Measurements from ENCODE around the gene MYH6. TPM values are rescaled to one million over a fixed set of nuclear protein-coding genes. Genes with fewer than 3 reads are reported as not detected.
A peak's percentile ranks its signal among the peaks of the same experiment; 100 is the strongest.

MYH6 gene
- total RNA-seq, 2 experiments from 2014 or later = 0.07 to 0.08 TPM

DNA sequence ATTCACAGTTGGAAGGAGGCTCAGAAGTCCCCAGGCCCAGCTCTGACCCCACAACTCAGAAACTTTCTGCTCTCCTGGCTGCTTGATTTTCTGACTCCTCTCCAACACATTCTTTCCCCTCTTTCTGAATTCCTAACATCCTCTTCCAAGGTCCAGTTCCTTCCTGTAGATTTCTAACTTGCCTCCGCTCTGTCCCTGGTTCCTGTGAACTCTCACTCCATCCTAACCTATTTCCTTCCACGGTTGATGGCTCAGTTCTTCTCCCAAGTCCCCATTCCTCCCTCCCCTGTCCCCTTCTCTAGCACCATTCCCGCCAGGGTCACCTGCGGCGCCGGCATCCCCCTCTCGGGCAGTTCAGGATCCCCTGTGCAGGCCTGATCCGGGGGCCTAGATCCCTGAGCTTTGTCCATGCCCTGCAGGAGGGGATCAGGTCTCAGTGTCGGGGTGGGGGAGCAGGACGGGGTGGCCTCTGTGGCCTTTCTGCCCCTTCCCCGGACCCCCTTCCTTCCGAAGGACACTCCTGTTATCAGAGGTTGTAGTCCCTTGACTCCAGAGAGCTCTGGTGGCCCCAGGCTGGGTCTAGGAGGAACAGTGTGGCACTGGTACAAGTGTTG, 49.4 kb downstream of the MYH6 start:
- no peak overlapping the region for H3K27ac Mint-ChIP-seq
- H3K36me3 Mint-ChIP-seq (ENCODE audit: low read depth) = no peaks in the 10 kb centered on the region
- CTCF ChIA-PET = interaction anchor here (1.4 kb wide), 1 partner anchor 44 kb away, joined by 3 read pairs; no protein-coding TSS in a partner anchor
- POLR2A ChIA-PET = no interaction called here
- no peaks in the 10 kb centered on the region for H3K4me1 Mint-ChIP-seq
- peaks cover 25% of the 10 kb centered on the region for H3K27me3 Mint-ChIP-seq
- no peak overlapping the region for H3K4me3 Mint-ChIP-seq
- H3K9me3 Mint-ChIP-seq = no peaks in the 10 kb centered on the region
- no peak for DNase-seq

DNA sequence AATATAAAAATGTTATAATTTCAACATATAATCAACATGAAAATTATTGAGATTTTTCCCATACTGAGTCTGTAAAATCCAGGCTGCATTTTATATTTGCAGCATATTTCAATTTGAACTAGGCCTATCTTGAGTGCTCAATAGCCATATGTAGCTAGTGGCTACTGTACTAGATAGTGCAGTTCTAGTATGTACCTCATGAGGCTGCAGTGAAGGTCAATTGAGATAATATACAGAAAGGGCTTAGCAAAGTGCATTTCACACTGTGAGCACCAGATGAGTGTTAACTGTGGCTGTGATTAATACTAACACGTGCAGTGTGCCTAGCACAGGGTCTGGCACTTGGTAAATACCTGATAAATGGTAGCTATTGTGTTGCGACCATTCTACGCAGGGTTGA, 50.0 kb downstream of the MYH6 start:
- POLR2A ChIA-PET = no interaction called here
- H3K27ac Mint-ChIP-seq = no peak overlapping the region
- no peaks in the 10 kb centered on the region for H3K36me3 Mint-ChIP-seq (ENCODE audit: low read depth)
- peaks cover under 1% of the 10 kb centered on the region for H3K4me1 Mint-ChIP-seq
- H3K9me3 Mint-ChIP-seq = no peaks in the 10 kb centered on the region
- CTCF ChIA-PET = interaction anchor here (1.4 kb wide), 2 partner anchors 12 to 45 kb away, joined by 3 to 4 read pairs; no protein-coding TSS in a partner anchor
- no peak for DNase-seq
- H3K4me3 Mint-ChIP-seq = no peak overlapping the region
- H3K27me3 Mint-ChIP-seq = peaks cover 25% of the 10 kb centered on the region

DNA sequence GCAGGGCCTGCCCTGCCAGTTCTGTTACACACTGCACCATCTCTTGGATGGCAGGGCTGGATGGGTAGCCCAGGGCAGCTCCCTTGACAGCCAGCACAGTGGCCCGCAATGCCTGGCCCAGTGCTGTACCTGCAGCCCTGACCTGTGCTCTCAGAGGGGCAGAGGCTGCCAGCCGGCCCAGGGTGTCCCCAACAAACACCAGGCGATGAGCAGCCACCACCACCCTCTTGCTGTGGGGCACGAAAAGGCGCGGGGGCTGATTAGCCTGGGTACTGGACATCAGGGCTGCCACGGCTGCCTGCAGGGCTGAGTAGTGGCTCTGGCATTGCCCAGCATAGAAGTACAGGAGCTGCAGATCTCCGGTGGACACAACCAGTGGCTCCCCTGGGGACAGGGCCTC, 50.8 kb downstream of the MYH6 start:
- H3K4me3 Mint-ChIP-seq = no peak overlapping the region
- ChIA-PET POLR2A (no interaction called here), CTCF (interaction anchor here (1.4 kb wide), 1 partner anchor 12 kb away, joined by 4 read pairs; no protein-coding TSS in a partner anchor)
- DNase-seq = no peak
- H3K27ac Mint-ChIP-seq = no peak overlapping the region
- peaks cover 28% of the 10 kb centered on the region for H3K27me3 Mint-ChIP-seq
- H3K9me3 Mint-ChIP-seq = no peaks in the 10 kb centered on the region
- H3K36me3 Mint-ChIP-seq (ENCODE audit: low read depth) = no peaks in the 10 kb centered on the region
- H3K4me1 Mint-ChIP-seq = peaks cover 5% of the 10 kb centered on the region

DNA sequence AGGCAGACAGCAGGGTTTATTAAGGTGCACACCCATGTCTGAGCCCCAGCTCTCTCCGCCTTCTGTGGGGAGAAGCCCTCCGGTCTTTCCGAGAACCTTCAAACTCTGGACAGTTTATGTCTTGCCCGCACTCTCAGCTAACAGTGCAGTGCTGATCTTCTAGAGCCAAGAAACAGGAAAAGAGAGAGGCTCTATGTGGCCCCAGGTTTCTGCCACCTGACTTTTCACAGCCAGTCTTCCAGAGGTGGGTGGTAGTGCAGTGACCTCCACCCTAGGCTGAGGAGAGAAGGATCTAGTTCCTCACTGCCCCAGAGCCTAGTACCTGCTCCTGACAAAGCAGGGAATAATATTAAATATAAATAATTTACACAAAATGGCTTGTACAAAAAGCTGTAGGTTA, 51.4 kb downstream of the MYH6 start:
- no peak for DNase-seq
- POLR2A ChIA-PET = no interaction called here
- CTCF ChIA-PET = interaction anchor here (1.4 kb wide), 1 partner anchor 11 kb away, joined by 4 read pairs; no protein-coding TSS in a partner anchor

DNA sequence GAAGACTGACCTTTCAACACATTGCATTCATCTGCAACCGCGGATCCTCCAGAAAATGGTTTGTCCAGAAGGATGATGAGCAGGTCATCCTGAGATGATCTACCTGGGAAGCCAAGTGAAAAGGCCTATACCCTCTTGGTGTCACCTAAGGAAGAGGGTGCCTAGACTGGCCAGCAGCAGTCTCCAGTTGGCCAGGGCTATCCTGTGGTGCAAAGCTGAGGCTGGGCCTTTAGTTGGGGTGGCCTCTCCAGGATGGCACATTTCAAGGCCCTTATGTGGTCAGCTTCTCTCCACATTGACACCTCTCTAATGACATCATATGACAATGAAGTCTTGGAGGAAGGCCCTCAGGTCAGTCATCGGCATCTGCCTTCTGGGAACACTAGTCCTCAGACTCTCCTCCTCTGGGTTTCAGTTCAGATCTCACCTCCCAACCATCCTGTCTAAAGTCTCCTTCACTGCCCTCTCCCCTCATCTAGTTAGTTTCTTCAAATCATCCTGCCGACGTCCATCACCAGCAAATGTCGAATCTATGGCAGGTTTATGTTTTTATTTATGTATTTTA, 52.1 kb downstream of the MYH6 start:
- CTCF ChIA-PET = no interaction called here

More for the DNA sequence above, 51.4 kb downstream of the MYH6 start:
- no peaks in the 10 kb centered on the region for H3K36me3 Mint-ChIP-seq (ENCODE audit: low read depth)
- H3K9me3 Mint-ChIP-seq = no peaks in the 10 kb centered on the region
- peaks cover 5% of the 10 kb centered on the region for H3K4me1 Mint-ChIP-seq
- no peak overlapping the region for H3K4me3 Mint-ChIP-seq
- H3K27me3 Mint-ChIP-seq = peaks cover 28% of the 10 kb centered on the region
- H3K27ac Mint-ChIP-seq = no peak overlapping the region

DNA sequence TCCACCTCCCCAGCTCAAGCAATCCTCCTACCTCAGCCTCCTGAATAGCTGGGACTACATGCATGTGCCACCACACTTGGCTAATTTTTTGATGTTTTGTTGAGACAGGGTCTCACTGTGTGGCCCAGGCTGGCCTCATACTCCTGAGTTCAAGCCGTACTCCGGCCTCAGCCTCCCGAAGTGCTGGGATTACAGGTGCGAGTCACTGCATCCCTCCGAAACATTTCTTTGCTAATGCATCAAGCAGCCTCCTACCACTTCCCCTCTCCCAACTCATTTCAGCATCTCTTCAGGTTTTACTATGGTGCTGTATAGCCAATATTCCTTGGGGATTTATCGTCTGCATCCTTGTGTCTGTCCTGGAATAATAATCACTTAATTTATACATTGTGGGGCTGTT, 53.1 kb downstream of the MYH6 start:
- Mint-ChIP-seq H3K4me3 (no peak overlapping the region), H3K4me1 (peaks cover 9% of the 10 kb centered on the region), H3K27me3 (peaks cover 41% of the 10 kb centered on the region), H3K36me3 (ENCODE audit: low read depth) (no peaks in the 10 kb centered on the region), H3K27ac (no peak overlapping the region), H3K9me3 (no peaks in the 10 kb centered on the region)
- DNase-seq = no peak
- ChIA-PET POLR2A (no interaction called here), CTCF (interaction anchor here (1.0 to 2.4 kb wide), 2 partner anchors 9 to 25 kb away, joined by 4 to 8 read pairs; no protein-coding TSS in a partner anchor)

More for the DNA sequence above, 52.1 kb downstream of the MYH6 start:
- Mint-ChIP-seq H3K4me1 (peaks cover 9% of the 10 kb centered on the region), H3K36me3 (ENCODE audit: low read depth) (no peaks in the 10 kb centered on the region), H3K27ac (no peak overlapping the region), H3K4me3 (no peak overlapping the region), H3K9me3 (no peaks in the 10 kb centered on the region), H3K27me3 (peaks cover 33% of the 10 kb centered on the region)
- POLR2A ChIA-PET = no interaction called here
- no peak for DNase-seq

DNA sequence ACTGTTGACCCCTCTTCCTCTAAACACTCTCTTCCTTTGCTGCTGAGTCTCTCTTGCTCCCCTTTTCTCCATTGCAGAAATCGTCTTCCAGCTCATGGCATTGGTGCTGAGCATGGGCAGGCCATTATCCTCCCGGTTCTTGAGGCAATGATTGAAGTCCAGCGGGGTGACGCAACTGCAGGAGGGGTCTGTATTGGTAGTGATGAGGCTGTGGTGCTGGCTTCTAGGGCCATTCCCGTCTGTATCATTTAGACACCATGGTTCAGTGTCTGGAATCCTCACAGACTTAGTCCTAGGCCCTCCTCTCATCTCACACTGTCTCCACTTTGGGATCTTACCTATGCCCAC, 54.7 kb downstream of the MYH6 start:
- Mint-ChIP-seq H3K9me3 (no peaks in the 10 kb centered on the region), H3K27ac (no peak overlapping the region), H3K36me3 (ENCODE audit: low read depth) (no peaks in the 10 kb centered on the region), H3K4me1 (peaks cover 9% of the 10 kb centered on the region), H3K27me3 (peaks cover 41% of the 10 kb centered on the region), H3K4me3 (peak overlapping the region; percentile 66)
- ChIA-PET CTCF (interaction anchor here (0.8 to 2.4 kb wide), 6 partner anchors 8 to 126 kb away, joined by 3 to 8 read pairs (median 4); no protein-coding TSS in a partner anchor), POLR2A (no interaction called here)
- no peak for DNase-seq

DNA sequence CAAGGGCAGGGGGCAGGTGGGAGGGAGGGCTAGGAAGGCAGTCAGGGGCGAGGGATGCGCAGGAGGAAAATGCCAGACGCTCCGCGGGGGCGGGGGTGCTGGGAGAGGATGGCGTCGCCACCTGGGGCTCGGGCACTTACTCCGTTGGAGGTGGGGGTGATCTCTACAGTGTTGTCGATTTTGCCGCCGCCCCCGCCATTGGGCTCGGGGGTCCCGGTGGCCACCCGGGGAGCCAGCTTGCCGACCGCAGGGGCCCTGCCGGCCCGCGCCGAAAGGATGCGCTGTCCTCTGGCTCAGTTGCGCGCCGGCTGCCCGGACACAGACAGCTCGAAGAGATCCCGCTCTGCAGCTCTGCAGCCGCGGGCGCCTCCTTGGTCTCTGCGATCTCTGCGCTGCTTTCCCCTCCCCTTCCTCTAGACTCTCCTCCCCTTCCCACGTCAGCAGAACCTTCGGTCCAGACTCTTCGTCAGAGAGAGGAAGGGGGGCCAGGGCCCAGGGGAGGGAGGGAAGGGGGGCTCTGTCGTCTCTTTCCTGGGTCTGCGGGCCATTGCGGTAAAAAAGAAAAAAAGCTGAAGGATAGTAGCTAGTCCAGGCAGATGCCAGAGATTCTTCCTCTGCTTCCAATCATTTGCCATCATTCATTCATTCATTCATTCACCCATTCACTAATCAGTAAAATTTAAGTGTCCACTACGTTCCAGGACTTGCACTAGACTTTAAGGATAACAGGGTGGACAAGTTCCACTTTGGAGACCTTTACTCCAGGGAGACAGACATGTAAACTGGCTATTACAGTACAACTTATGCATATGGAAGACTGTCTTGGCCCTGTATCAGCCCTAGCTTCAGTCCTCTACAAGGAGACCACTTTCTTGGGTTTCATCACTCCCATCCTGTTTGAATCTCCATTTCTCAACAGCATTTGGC, 55.3 kb downstream of the MYH6 start, which contains the start of gene SLC22A17:
Gene SLC22A17, minus strand, starts transcription at position 382 of the 927 bp plus-strand sequence.
- Mint-ChIP-seq H3K4me3 (peak within 1 kb of the TSS; percentile 66), H3K27ac (no peak within 1 kb of the TSS), H3K27me3 (peaks cover 41% of the 10 kb centered on the region), H3K36me3 (ENCODE audit: low read depth) (no peaks in the 10 kb centered on the region), H3K4me1 (peaks cover 9% of the 10 kb centered on the region), H3K9me3 (no peaks in the 10 kb centered on the region)
- CTCF ChIA-PET = interaction anchor here (0.6 to 2.4 kb wide), 8 partner anchors 9 to 763 kb away, joined by 3 to 8 read pairs (median 3); no protein-coding TSS in a partner anchor
- POLR2A ChIA-PET = no interaction called here
- DNase-seq = peak; percentile 53

DNA sequence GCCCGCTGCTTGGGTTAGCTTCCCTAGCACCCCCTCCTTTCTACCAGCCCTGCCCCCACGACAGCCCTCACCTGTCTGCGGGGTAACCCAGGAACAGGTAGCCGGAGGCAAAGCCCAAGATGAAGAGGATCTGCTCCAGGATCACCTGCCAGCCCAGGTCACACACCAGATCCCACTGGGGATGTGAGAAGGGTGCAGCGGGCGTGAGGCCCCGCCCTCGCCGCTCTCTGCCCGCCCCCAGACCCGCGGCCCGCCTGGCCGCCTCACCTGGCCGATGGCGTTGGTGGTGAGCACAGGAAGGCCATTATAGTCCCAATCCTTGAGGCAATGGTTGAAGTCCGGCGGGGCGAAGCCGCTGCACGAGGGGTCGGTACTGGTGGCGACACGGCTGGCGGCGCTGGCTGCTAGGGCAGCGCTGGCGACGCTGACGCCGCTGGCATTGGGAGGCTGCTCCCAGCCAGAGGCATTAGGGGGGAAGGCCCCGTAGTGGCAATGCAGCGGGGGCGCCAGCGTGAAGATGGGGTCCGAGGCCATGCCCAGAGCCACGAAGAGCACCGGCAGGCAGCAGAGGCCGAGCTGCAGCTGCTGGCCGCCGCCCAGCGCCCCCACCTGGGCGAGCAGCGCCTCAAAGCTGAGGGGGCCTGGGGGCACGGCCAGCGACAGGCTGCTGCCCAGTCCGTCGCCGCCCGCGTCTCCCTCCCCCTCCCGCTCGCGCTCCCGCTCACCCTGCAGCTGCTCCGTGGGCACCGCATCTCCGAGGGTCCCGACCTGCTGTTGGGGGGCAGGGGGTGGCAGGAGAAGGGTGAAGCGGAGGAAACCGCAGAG, 56.2 kb downstream of the MYH6 start:
- no peaks in the 10 kb centered on the region for H3K36me3 Mint-ChIP-seq (ENCODE audit: low read depth)
- CTCF ChIA-PET = interaction anchor here (0.6 to 1.2 kb wide), 3 partner anchors 41 to 763 kb away, joined by 3 read pairs; no protein-coding TSS in a partner anchor
- DNase-seq = no peak
- peak overlapping the region; percentile 66 for H3K4me3 Mint-ChIP-seq
- H3K27ac Mint-ChIP-seq = no peak overlapping the region
- H3K4me1 Mint-ChIP-seq = peaks cover 9% of the 10 kb centered on the region
- no peaks in the 10 kb centered on the region for H3K9me3 Mint-ChIP-seq
- H3K27me3 Mint-ChIP-seq = peaks cover 41% of the 10 kb centered on the region
- POLR2A ChIA-PET = no interaction called here

DNA sequence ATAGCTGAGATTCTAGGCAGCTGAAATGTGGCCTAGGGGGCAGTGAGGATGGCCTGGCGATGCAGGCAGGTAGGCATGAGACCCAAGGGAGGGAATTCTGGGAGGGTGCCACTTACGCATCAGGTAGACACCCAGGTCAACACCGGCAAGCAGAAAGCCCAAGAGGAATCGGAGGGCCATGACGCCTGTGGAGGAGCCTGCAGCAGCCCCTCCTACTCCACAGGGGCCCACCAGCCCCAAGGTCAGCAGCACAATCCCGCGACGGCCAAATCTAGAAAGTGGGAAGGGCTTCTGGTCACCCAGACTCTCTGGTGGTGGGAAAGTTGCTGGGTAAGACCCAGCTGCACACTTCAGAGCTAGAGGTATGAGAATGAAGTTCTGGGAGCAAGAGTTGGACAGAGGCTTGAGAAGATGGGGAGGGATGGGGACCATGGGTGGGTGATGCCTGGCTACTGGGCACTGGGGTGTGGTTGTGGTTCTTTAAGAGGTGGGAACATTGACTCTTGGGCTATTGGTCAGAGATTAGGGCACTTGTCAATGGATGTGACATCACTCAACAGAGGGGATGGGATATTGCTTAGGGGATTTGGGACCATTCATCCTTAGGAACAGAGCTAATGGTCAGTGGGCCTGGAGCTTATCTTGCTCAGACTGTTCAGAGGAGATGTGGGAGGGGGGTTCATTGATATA, 58.8 kb downstream of the MYH6 start:
- ChIA-PET POLR2A (no interaction called here), CTCF (no interaction called here)
- Mint-ChIP-seq H3K9me3 (no peaks in the 10 kb centered on the region), H3K27ac (no peak overlapping the region), H3K4me1 (peaks cover 9% of the 10 kb centered on the region), H3K27me3 (peaks cover 29% of the 10 kb centered on the region), H3K36me3 (ENCODE audit: low read depth) (no peaks in the 10 kb centered on the region), H3K4me3 (no peak overlapping the region)
- DNase-seq = no peak

DNA sequence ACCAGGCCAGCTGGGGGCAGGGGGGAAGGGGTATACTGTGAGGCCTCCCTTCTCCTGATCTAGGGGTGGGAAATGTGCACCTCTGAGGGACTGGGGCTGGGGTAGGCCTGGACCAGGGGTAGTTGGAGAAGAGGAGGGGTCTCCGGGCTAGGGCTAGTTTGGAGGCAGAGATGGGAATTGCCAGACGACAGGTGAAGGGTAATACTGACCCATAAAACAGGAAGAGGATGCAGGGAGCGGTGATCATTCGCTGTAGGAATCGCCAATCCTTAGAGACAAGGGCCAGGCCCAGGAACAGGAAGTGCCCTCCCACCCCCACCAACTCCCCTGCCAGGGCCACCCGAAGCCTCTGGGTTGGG, 59.8 kb downstream of the MYH6 start:
- no peaks in the 10 kb centered on the region for H3K36me3 Mint-ChIP-seq (ENCODE audit: low read depth)
- DNase-seq = no peak
- no peaks in the 10 kb centered on the region for H3K9me3 Mint-ChIP-seq
- H3K4me1 Mint-ChIP-seq = peaks cover 9% of the 10 kb centered on the region
- H3K4me3 Mint-ChIP-seq = no peak overlapping the region
- no peak overlapping the region for H3K27ac Mint-ChIP-seq
- H3K27me3 Mint-ChIP-seq = peaks cover 21% of the 10 kb centered on the region
- CTCF ChIA-PET = interaction anchor here (1.1 kb wide), 1 partner anchor 32 kb away, joined by 7 read pairs; no protein-coding TSS in a partner anchor
- POLR2A ChIA-PET = no interaction called here
